Stimulated activated CD8-positive, alpha-beta memory T cell treated with anti-CD3 and anti-CD28 coated beads, Interleukin-7, amount 100 ng/mL, for 4 hours (primary cell): Measurements from ENCODE around the gene EPB41L4A.
"Not testable (repeated sequence)": the region's sequence is repeated elsewhere in the genome, so short reads cannot be mapped to it uniquely, and the experiment has no call there.

Experiments
- DNase-seq, 2 donors: peaks; one replicate each; pipeline ENCODE4 v3.0.0-alpha.2; 2020; ENCODE audit warnings: low read depth in 2 of 2

EPB41L4A gene

DNA sequence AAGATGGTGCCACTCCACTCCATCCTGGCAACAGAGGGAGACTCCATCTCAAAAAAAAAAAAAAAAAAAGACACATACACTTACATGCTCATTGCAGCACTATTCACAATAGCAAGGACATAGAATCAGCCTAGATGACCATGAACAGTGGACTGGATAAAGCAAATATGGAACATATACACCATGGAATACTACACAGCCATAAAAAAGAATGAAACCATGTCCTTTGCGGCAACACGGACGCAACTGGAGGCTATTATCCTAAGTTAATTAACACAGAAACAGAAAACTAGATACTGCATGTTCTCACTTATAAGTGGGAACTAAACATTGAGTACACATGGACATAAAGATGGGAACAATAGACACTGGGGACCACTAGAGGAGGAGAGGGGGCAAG, 210.9 kb downstream of the EPB41L4A start:
- DNase-seq, result not testable (repeated sequence)

- DNase-seq, result no peak
Measured at GRCh38 chr5:112205846-112206245, 213.2 kb downstream of the EPB41L4A start.

DNA sequence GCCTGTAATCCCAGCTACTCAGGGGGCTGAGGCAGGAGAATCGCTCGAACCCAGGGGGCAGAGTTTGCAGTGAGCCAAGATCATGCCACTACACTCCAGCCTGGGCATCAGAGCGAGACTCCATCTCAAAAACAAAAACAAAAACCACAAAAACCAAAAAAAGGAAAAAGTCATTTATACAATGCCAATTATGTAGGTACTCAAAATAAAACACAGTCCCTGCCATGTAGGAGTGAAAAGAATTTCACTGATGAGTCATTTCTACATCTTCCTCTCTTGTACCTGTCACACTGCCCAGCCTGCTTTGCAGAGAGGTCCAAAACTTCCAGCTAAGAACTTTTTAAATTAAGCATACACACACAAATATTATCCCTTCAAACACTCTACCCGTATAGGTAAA, 215.8 kb downstream of the EPB41L4A start:
- no peak for DNase-seq

DNA sequence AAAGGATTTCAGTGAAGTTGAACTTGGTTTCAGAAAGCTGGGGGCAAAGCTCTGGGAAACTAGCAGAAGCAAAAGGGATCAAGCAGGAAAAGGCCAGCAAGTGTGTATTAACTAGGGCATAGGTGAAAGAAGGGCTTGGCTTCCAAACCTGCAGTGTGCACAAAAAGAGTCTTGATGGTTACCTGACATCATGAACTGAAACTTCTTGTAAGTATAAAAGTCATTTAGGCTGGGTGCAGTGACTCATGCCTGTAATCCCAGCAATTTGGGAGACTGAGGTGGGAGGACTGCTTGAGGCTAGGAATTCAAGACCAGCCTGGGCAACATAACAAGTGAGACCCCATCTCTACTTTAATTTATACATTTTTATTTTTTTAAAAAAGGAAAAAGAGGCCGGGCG, 216.4 kb downstream of the EPB41L4A start:
- DNase-seq, result no peak

DNA sequence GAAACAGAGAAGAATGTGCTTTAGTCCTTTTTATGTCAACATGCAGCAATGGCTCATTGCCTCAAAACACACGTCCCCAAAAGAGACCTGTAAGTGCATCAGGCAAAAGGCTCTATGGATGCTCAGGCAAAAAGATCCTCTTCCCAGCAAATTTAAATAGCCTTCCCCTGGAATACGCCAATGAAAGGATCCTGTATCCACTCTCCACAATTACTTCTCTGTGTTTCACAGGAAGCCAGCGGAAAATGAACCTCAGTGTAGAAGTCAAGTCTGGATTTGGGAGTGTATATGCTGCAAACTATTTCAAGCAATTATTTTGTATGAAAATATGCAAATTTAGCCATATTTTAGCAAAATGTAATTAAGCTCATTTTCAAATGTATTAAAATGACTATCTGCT, 217.9 kb downstream of the EPB41L4A start:
- no peak for DNase-seq

DNA sequence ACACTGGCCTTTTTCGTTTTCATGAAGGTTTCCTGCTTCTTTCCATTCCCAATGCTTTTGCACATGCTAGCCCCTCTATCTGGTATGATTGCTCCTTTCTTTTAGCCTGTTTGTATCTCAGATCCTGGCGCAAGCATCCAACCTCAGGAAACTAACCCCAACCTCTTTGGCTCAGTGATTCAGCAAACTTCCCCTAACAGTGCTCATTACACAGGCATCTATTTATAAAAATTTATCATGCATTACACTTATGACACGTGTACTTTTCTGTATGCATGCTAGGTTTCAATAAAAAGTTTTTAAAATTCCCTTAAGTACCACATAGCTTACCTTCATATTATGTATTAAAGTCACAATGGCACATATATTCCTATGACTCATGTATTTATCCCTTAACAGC, 218.9 kb downstream of the EPB41L4A start:
- DNase-seq, result no peak

- no peak for DNase-seq
Measured at GRCh38 chr5:112196584-112196983, 222.5 kb downstream of the EPB41L4A start.

DNA sequence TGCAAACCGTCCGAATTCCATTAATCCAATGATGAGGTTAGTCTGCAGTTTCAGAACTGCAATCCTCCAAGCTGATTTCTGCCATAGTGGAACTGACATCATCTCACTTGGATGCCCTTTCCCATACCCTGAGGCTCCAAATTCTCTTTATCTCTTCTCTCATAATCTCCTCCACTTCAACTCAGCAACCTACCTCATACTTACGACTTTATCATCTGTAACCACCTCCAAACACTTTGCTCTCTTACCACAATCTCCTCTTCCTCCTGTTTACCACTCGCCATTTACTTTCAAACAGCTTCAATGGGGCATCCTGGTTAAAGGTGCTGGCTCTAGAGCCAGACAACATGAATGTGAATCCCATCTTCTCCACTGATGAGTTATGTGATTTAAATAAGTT, 223.2 kb downstream of the EPB41L4A start:
- no peak for DNase-seq

GRCh38 chr5:112192866-112193265, 226.2 kb downstream of the EPB41L4A start:
- DNase-seq, result no peak

DNA sequence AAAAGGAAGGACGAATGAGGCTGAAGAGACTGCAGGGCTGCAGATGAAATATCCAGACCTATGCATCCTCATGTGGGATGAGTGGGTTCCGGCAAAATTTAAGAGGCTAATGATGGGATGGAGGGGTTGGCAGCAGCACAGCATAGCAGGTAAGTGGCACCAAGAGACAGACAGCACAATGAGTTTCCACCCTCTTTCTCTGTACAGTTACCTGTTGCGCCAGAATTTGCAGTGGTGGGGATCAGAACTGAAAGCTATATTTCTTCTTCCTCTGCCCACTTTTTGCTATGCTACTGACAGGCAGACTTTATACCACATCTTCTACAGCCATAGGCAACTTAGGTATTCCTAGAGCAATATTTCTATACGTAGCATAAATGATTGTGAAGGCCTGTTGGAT, 227.0 kb downstream of the EPB41L4A start:
- no peak for DNase-seq

- DNase-seq, result no peak
Measured at GRCh38 chr5:112189391-112189790, 229.7 kb downstream of the EPB41L4A start.

DNA sequence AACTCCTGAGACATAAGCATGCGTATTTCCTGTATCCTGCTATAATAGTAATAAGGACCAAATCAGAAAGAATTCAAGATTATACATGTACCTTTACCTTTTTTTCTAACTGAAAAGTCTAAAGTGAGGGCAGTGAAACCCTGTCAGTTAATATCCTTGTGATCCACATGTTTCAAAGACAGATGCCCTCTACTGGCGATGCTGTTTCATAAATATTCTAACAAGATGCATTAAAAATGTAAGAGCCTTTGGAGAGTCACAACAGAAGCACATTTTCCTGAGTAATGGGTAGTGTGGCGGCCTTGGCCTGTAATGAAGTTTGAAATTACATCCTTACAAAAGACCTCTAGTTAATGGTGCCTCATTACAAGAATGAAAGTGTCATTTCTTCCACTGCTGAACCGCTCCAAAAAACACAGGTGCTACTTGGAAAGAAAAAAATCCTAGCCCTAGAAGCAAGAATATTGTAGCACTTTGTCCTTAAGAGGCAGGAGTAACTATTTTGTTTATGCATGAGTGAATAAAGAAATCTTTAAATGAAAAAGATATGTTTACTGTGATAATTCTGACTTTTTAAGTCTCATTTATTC, 232.6 kb downstream of the EPB41L4A start:
- DNase-seq, result no peak

DNA sequence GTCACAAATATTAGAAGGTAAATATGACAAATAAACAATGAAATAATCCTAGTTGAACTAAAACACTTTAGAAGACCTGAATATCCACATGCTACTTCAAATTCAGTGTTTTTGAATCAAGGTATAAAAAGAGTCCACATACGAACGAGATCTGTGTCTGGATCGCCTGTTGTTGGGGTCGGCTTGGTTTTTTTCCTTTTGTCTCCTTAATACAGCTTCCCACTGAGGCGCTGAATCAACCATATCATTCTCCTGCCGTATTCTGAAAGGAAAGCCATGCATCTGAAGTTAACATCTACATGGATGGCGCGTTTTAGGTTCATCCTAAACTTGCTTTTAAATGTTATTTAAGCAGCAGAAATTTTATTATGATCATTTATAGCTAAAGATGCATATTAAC, 235.2 kb downstream of the EPB41L4A start:
- DNase-seq, result no peak

GRCh38 chr5:112183103-112183711, 235.9 kb downstream of the EPB41L4A start:
- DNase-seq, result no peak

DNA sequence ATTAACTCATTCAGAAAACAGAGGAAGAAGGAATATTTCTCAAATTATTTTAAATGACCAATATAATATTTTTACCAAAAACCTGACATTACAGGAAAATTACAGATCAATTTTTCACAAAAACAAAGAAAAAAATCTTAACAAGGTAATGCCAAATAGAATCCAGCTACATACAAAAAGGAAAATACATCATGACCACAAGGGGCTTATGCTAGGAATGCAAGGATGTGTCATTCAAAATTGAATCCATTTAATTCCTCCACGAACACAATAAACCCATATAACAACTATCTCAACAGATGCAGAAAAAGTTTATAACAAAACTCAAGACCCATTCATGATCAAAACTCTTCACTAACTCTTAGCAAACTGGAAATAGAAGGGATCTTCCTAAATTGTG, 239.8 kb downstream of the EPB41L4A start:
- DNase-seq, result no peak

DNA sequence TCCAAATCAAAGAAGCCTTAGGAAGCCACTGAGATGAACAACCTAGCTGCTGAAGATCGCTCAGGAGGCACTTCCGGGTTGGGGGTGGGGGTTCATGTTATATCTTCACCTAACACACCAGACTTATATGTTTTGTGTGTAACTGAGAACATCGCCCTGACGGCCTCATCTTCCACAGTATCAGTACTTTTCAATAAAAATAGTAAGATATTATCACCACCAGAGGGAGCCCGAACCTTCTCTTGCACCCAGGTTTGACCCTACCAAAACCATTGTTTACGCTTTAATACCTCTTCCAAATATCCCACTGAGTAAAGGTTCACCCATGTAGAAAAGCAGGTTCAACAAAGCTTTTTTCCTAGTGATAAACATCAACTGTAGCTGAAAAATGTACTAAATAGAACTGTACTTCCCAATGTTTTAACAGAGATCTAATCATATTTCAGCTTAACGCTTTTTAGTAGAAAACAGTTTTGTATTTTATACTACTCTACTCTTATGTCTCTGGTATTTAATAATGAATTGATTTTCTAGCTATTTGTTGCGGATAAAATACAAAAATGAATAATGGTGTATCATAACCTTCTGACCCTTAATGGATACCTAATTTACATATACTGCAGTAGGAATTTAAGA, 244.0 kb downstream of the EPB41L4A start:
- no peak for DNase-seq

- DNase-seq, result no peak
Measured at GRCh38 chr5:112165897-112166737, 253.0 kb downstream of the EPB41L4A start.

DNA sequence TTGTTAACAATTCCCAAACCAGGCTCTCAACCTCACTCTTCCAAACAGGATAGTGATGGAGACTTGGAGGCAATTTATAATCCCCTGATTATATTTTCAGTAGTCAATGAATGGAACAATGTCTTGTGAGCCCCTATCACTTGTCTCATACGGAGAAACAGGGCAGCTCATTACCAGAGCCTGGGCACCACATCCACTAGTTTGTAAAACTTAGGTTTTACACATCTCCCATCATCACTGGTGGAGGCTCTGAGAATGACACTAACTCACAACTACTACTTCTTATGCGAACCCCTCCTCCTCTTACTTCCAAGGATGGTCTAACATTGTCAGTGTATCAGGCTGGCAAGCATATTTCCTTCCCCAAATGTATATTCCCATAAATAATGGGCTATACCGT, 253.7 kb downstream of the EPB41L4A start:
- no peak for DNase-seq

DNA sequence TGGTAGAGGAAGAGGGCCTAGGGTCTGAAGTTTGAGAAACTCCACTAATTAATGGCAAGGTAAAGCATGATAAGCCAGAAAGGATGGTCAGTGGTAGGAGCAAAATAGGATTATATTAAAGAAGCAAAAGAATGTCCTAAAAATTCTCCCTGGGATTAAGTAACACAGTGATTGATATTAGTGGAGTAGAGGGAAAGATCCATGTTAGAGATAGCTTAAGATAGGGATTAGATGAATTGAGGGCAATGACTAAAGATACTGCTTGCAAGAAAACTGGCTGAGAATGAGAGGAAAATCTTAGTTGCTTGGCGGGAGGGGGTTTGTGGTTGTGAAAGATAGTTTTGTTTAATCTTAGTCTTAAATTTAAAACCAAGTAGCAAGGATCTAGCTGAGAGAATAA, 255.6 kb downstream of the EPB41L4A start:
- no peak for DNase-seq

DNA sequence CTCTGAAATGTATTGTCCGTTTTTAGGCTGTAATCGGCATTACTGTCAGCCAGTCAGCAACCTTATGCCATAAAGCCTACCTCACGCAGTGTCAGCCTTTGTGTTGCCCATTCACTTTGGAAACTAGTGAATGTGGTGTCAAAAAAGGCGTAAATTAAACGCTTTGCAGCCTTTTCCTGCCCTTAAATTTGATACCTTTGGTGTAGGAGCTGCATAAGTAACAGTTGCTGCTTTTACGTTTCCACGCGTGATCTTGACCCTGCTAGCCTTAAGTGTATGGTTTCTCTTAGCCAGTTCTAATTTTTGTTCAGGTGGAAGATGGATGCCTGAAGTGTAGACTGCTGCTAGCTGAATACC, 257.7 kb downstream of the EPB41L4A start:
- no peak for DNase-seq

- DNase-seq, result peak; percentile 83 to 87
Measured at GRCh38 chr5:112160652-112161391, 258.3 kb downstream of the EPB41L4A start.

DNA sequence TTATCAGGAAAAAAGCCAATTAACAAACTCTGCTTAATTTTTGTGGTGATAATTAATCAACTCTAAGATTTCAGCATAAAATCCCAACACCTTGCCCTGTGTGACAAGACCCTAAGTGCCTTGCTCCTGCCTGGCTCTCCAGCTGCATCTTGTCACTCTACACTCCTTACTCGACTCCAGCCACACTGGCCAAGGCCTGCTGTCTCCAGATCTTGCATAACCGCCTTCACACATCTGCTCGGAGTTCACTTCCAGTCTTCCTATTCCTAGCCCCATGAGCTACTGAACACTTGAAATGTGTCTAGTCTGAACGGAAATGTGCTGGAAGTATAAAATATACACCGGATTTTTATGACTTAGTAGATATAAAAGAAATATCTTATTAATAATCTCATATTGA, 259.6 kb downstream of the EPB41L4A start:
- DNase-seq, result no peak
